GM23338 (cell line): Measurements from ENCODE around the gene ENDOV.

Experiments used
- CREB1 ChIP-seq: fragments of 250-450 bp; sonication (Bioruptor Pico); IDR thresholded peaks from 2 replicates; pipeline ENCODE4 v1.5.0; 2020; ENCODE audit warnings: low read depth, mild to moderate bottlenecking, moderate library complexity
- CTCF ChIP-seq, 2 experiments: fragments of 200-600 bp in 1 of 2; sonication (generic) in 1 of 2; conservative IDR thresholded peaks; 2 replicates each; pipeline versions ENCODE4 v1.5.1 to v1.6.1; 2016 to 2017; ENCODE audit warnings: antibody characterized with exemption in 2 of 2, low read depth in 2 of 2, mild to moderate bottlenecking in 2 of 2, moderate library complexity in 1 of 2
- ETS1 ChIP-seq: IDR thresholded peaks from 2 replicates; pipeline ENCODE4 v1.6.1; 2016; ENCODE audit warnings: antibody characterized with exemption
- EZH2 ChIP-seq: fragments of 200-600 bp; sonication (generic); IDR thresholded peaks from one replicate; pipeline ENCODE4 v1.8.0; 2017; ENCODE audit warnings: antibody characterized with exemption, mild to moderate bottlenecking, low read depth; ENCODE audit not compliant: unreplicated experiment
- EZH2phosphoT487 ChIP-seq: fragments of 200-600 bp; sonication (generic); IDR thresholded peaks from one replicate; pipeline ENCODE4 v1.8.1; 2018; ENCODE audit warnings: antibody characterized with exemption; ENCODE audit not compliant: unreplicated experiment
- JUNB ChIP-seq: IDR thresholded peaks from one replicate; pipeline ENCODE4 v1.6.1; 2016; ENCODE audit warnings: antibody characterized with exemption; ENCODE audit not compliant: unreplicated experiment
- NANOG ChIP-seq: IDR thresholded peaks from 2 replicates; pipeline ENCODE4 v1.6.1; 2016; ENCODE audit warnings: antibody characterized with exemption, borderline replicate concordance
- POLR2AphosphoS5 ChIP-seq: IDR thresholded peaks from 2 replicates; pipeline ENCODE4 v1.6.1; 2016; ENCODE audit warnings: antibody characterized with exemption, low read depth
- REST ChIP-seq: IDR thresholded peaks from one replicate; pipeline ENCODE4 v1.6.1; 2018; ENCODE audit warnings: antibody characterized with exemption; ENCODE audit not compliant: unreplicated experiment
- ZNF114 ChIP-seq: fragments of 250-450 bp; sonication (Bioruptor Pico); IDR thresholded peaks from 2 replicates; pipeline ENCODE4 v1.5.0; 2020; ENCODE audit warnings: mild to moderate bottlenecking, moderate library complexity
- ZNF331 ChIP-seq: fragments of 250-450 bp; sonication (Bioruptor Pico); IDR thresholded peaks from 2 replicates; pipeline ENCODE4 v1.5.0; 2020; ENCODE audit warnings: low read depth, mild to moderate bottlenecking, moderate library complexity

GRCh38 chr17:80455336-80455710, 40.4 kb downstream of the ENDOV start:
- TF ChIP-seq CREB1 = no peak
- TF ChIP-seq CTCF (conservative IDR thresholded peaks at IDR 0.05; ENCODE audit: low read depth in 2 of 2) = no peak
- peak; percentile 35 for TF ChIP-seq EZH2
- TF ChIP-seq POLR2AphosphoS5 = no peak
- TF ChIP-seq ZNF114 (CRISPR knock-in tag) = no peak
- TF ChIP-seq REST = no peak
- TF ChIP-seq EZH2phosphoT487 = no peak
- TF ChIP-seq ETS1 = no peak
- no peak for TF ChIP-seq JUNB
- no peak for TF ChIP-seq ZNF331 (CRISPR knock-in tag)
- TF ChIP-seq NANOG = no peak
